HCEC 1CT (cell line): Measurements from ENCODE around the gene ST6GALNAC2.
A peak's percentile ranks its signal among the peaks of the same experiment; 100 is the strongest.
"Not testable (repeated sequence)": the region's sequence is repeated elsewhere in the genome, so short reads cannot be mapped to it uniquely, and the experiment has no call there.

Experiments used
- DNase-seq: peaks from one replicate; pipeline ENCODE4 v3.0.0-alpha.2; 2017

The ST6GALNAC2 gene

DNA sequence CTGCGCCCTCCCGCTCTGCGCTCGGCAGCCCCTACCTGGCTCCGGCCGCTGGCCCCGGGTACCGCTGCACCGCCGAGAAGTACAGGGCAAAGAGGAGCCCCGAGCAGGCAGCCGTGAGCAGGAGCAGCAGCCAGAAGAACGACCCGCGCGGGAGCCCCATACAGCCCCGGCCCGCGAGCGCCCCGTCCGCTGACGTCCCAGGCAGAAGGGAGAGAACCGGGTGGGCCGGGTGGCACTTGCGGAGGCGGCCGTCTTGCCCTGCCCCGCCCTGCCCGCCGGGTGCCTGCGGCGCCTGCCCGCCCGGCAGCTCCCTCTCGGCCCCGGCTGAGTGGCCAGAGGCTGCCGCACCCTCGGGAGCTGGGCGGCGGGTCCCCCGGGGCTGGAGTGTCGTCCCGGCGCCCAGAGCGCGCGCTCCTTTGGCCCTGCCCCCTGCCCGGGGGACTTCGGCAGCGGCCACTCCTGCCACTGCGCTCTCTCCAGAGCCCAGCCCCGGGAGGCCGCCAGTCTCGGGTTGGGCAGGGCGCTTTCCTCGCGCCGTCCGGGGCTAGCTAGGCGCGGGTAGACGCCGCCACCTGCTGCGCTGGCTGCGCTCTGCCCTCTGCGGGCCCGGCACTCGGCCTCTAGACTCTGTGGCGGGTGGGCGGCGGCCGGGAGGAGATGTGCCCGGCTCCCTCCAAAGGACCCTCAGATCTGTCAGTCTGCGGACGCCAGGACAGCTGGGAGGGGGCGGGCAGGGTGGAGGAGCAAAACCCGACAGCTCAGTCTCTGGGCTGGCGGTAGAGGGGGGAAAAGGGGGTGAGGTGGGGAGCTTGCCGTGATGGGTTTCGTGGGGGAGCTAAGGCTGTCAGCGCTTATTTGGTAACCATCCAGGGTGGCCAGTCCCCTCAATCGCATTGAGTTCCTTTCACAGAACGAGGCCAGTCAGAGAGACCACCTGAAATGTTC is at the start of gene ST6GALNAC2:
Gene ST6GALNAC2, minus strand, starts transcription at position 212 of the 945 bp plus-strand sequence. Its CDS starts 52 bp downstream, at position 160.
- peak; percentile 23 for DNase-seq

DNA sequence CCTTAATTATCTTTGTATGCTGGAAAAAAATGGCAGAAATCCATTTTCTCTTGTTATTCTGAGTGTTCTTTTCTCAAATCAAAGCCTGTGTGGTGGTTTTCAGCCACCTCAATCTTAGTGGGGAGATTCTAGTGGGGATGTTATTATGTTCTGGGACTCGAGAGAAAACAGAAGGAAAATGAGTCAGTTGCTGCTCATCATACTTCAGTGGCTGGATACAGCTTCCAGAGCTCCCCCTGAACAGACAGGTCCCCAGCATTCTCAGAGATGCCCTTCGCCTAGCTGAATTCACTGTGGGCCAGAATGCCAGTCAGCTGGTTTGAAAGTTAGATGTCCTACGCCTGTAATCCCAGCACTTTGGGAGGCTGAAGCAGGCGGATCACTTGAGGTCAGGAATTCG is 49.4 kb upstream of the ST6GALNAC2 start:
- peak; percentile 30 for DNase-seq

DNA sequence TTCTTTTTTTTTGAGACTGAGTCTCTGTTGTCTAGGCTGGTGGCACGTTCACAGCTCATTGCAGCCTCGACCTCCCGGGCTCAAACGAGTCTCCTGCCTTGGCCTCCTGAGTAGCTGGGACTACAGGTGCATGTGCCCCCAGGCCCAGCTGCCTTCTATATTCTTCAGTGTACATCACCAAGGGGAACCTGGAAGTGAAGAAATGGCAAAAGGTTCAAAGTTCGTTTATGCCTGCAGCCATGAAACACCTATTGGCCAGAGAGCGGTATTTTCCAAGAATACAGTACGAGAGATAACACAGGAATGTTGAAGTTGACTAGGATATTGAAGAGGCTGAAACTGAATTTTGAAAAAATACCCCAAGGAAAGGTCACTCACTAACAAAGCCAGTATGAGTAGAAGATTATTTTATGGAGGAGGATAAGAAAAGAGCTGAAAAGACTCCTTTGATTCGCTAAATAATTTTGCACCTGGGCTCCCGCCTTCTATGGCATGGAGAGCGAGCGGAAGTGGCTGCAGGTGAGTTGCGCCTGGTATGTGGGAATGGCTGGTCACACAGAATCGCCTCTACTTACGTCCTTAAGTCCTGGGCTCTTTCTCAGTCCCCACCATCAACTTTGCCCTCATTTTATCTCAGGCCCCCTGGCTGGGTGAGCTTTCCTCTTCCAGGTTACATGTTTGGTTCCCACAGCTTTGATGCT is 48.1 kb upstream of the ST6GALNAC2 start:
- DNase-seq: no peak

DNA sequence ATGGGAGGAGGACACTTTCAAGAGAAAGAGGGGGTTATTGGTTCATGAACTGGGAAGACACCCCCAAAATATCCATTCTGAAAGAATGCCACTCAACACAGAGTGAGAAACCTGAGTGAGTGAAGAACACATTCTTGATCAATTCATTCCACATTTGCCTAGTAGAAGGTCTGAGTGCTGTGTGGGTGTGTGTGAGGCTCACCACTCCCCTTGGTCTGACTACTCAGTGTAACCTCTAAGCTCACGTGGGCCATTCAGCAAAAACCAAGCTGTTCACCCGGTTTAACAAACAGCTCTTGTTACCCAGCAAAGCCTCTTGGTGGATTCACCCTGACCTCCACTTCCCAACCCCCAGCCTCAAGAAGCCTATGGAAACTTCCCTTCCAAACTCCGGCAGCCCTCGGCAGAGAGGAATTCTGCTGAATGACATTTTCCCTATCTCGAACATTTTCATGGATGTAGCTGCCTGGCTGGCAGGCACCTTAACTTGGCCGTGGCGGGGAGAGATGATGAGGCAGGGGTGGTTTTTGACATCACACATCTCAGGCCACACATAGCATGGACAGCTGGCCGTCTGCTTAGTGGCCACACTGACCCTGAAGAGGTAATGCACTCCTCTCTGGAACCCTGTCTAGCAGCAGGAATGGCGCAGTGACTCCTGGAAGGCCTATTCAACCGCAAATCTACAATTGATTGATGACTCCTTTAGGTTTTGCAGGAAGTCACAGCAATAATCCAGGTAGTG is 46.3 kb upstream of the ST6GALNAC2 start:
- no peak for DNase-seq

DNA sequence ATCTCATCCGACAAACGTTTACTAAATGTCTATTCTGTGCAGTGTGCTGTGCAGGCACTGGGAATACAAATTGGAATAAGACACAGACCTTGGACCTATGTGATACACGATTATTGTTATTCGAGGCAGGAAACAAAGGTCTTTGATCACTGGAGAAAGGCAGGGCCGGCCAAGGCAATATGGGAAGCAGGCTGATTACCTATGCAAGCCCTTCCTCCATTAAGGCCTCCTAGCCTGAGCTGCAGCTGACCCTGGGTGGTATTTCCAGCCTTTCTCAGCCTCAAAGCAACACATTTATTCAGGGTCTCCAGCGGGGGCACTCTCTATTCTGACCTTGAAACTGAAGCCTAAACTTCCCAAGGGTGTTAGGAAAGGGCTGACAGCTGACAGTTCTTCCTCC is 44.5 kb upstream of the ST6GALNAC2 start:
- no peak for DNase-seq

DNA sequence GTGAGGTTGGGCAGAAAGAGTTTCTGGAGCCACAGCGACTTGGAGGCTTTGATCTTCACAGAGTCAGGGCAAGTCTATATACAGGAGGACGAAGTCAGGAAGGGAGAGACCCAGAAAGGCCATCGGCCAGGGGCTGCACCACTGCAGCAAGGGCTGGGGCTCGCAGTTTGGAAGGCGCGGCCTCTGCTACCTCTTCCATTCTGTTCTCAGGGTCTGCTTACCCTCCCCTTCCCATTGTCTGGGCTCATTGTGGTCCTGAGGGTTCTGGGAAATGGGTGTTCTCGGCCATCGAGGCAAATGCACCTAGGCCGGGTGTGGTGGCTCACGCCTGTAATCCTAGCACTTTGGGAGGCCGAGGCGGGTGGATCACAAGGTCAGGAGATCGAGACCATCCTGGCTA is 41.9 kb upstream of the ST6GALNAC2 start:
- DNase-seq: no peak

DNA sequence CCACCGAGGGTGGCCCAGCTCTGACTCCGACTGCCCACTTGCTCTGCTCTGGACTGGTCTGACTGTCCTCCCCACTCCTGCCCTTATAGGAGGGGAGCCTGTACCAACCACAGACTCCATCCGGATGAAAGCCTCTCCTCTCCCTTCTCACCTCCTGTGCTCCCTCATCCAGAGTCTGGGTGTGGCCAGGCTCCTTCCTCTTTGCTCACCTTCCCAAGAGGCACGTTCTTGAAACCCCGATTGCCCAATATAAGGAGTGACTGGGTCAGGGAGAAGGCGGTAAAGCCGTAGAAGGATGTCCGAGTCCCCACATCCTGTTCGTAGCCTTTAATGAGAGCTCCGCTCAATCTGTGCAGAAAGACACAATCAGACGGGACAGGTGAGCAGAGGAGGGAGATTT is 40.8 kb upstream of the ST6GALNAC2 start:
- DNase-seq: no peak

DNA sequence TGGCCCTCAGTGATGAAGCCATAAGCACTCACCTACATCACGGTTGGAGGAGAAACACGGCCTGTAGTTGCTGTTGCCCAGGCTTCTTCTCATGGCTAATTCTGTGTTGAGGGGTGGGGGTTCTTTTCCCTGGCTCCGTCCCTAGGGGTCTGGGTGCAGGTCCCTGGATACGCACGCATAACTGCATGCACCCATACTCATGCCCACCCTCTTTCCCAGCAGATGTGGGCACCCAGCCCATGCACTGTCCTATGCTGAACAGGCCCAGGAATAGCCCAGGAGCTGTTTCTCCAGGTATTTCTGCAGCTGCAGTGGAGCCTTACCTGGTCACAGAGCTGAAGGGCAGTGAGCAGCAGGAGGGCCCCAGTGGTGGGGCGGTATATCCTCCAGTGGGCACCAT is 39.8 kb upstream of the ST6GALNAC2 start:
- no peak for DNase-seq

DNA sequence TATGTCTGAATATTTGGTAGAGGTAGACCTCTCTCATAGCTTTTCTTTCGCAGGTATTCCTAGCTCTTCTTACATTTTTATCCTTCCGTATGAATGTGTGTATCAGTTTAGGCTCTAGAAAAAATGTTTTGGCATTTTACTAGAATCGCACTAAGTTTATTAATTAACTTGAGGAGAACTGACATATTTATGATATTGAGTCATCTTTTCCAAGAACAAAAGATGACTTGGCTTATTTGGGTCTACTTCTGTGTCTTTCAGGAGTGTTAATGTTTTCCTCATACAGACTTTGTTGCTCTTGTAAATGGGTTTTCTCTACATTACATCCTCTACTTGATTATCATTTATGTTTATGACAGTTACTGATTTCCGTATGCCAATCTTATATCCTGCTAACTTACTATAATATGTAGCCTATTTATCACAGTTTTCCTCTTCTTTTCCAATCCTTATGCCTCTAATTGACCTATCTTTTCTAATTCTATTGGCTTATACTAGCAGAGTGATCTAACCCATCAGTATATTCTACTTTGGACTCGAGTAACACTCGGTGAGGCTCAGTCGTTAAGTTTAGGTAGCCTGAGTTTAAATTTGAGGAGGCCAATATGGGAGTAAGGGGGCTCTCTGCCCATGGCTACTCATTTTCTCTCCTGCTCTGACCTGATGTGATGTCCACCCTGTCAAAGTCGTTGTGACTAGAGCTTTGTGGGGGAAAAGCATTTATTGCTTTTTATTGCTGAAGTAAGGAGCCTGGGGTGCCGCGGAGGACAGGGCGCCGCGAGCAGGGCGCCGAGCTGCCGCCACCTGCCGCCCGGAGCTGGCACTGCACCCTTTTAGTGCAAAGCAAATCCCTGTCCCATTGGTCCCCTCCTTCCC is 37.8 kb upstream of the ST6GALNAC2 start:
- DNase-seq: peak; percentile 59

DNA sequence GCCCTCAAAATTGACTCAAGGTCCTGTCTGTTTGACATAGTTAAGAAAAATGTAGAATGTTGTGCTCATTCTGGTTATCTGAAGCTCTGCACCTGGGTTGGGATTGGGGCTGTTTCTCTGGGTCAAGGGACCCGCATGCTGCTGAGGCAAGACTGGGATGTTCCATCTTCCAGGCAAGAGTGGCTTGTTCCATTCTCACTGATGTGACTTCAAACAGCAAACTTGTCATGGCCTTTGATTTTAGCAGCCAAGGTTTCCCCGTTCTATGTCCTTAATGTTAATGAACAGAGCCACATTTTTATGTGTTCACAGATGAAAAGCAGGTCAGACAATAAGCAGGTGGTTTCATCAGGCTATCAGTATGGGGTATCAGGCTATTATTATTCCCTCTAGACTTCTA is 32.2 kb upstream of the ST6GALNAC2 start:
- no peak for DNase-seq

DNA sequence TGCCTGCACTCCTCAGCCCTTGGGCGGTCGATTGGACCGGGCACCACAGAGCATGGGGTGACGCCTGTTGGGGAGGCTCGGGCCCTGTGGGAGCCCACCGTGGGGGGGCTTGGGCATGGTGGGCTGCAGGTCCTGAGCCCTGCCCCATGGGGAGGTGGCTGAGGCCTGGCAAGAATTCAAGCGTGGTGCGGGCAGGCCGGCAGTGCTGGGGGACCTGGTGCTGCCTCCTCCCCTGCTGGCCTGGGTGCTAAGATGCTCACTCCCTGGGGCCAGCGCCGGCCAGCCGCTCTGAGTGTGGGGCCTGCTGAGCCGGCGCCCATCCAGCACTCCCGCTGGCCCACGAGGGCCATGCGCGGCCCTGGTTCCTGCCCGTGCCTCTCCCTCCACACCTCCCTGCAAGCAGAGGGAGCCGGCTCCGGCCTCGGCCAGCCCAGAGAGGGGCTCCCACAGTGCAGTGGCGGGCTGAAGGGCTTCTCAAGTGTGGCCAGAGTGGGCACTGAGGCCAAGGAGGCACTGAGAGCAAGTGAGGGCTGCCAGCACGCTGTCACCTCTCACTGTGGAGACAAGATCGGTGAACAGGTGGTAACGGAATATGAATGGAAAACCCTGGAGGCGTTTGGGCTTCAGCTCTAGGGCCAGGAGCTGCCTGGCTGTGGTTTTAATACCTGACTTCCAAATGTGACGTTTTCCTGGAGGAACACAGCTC is 29.4 kb upstream of the ST6GALNAC2 start:
- no peak for DNase-seq

DNA sequence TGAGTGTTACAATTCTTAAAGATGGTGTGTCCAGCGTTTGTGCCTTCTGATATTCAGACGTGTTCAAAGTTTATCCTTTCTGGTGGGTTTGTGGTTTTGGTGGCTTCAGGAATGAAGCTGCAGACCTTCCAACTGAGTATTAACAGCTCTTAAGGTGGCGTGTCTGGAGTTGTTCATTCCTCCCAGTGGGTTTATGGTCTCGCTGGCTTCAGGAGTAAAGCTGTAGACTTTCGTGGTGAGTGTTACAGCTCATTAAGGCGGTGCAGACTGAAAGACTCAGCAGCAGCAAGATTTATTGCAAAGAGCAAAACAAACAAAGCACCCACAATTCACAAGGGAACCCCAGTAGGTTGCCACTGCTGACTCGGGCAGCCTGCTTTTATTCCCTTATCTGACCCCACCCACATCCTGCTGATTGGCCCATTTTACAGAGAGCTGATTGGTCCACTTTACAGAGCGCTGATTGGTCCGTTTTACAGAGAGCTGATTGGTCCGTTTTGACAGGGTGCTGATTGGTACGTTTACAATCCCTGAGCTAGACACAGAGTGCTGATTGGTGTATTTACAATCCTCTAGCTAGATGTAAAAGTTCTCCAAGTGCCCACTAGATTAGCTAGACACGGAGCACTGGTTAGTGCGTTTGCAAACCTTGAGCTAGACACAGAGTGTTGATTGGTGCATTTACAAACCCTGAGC is 28.6 kb upstream of the ST6GALNAC2 start:
- DNase-seq: not testable (repeated sequence)

DNA sequence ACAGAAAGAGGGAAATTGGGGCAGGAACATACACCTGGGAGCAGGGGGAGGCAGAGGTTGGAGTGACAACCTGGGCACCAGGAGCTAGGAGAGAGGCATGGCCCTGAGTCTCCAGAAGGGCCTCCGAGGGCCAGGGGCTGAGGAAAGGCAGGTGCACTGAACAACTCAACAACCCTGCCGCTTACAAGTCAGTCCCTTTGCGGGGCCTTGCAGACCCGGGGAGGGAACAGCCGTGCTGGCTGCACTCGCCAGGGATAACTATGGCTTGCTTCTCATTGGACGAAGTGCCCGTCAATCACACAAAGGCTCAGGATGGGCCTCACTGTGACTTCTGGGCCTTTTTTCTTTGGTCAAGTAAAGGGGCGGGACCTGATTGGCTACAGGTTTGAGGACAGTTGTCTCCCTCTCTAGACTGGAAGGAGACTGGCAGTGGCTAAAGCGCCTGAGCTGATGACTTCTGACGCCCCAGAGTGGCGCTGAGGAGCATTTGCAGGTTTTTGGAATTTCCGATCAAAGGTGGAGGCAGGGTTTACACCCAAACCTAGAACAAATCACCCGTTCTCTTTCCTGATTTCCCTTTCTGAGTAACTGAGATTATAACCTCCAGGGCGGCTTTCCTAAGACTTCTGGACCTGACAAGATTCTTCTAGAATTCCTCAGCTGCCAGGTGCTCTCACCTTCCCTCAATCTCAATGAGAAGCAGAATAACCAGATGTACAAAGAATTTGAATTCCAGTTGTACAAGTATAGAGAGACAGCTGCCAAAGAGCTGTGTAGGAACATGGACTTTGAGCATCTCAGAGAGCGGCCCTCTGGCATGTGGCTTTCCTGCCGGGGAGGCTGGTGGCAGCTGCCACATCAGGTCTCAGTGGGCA is 27.6 kb upstream of the ST6GALNAC2 start:
- no peak for DNase-seq

DNA sequence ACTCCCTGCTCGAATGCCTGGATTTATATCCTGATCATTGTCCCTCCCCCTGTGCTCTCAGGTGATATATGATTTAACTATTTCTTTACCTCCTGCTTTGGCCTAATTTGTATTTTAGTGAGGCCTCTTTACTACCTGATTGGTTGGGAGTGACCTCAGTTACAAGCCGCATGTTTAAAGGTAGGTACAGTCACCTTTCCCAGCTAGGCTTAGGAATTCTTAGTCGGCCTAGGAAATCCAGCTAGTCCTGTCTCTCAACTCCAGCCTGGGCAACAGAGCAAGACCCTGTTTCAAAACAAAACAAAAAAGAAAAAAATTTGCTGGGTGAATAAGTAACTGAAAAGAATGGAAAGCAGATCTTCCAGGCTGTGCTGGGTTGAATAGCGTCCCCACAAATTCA is 26.8 kb upstream of the ST6GALNAC2 start:
- DNase-seq: no peak

DNA sequence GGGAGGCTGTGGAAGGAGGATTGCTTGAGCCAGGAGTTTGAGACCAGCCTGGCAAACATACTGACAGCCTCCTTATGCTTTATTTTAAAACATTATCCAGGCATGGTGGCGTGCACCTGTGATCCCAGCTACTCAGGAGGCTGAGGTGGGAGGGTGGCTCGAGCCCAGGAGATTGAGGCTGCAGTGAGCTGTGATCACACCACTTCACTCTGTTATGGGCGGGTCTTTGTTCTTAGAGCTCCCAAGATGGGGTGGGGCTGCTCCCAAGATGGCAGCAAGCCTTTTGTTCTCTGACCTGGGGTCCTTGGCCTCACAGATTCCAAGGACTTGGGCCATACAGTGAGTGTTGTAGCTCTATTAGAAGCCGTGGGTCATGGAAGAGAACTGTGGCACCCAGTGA is 26.1 kb upstream of the ST6GALNAC2 start:
- no peak for DNase-seq

DNA sequence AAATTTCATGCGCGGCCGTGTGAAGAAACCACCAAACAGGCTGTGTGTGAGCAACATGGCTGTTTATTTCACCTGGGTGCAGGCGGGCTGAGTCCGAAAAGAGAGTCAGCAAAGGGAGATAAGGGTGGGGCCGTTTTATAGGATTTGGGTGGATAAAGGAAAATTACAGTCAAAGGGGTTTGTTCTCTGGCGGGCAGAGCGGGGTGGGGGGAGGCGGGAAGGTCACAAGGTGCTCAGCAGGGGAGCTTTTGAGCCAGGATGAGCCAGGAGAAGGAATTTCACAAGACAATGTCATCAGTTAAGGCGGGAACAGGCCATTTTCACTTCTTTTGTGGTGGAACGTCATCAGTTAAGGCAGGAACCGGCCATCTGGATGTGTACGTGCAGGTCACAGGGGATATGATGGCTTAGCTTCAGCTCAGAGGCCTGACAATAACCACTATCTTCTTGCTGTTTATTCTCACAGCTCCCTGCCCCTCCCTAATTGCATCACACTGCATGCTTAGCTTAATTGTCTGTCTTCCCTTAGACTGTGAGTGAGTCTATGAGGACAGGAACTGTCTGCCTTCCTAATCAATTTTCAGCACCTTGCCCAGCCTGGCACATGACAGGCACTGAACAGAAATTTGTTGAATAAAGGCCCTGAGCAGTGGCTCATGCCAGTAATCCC is 25.6 kb upstream of the ST6GALNAC2 start:
- not testable (repeated sequence) for DNase-seq

DNA sequence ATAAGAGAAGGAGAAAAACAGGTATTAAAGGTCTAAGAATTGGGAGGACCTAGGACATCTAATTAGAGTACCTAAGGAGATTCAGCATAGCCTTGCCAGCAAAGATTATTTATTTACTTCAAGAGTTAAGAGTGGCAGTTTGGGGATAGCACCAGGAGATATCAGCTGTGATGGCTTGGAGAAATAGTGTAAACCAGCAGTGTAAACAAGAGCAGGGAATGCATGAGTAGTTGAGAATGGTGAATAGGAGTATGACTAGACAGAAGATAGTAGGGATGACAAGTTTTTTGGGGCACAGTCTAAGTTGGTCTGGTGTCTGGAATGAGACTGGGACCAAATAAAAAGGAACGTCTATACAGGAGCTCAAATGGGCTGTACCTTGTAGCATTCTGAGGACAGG is 21.0 kb upstream of the ST6GALNAC2 start:
- not testable (repeated sequence) for DNase-seq

DNA sequence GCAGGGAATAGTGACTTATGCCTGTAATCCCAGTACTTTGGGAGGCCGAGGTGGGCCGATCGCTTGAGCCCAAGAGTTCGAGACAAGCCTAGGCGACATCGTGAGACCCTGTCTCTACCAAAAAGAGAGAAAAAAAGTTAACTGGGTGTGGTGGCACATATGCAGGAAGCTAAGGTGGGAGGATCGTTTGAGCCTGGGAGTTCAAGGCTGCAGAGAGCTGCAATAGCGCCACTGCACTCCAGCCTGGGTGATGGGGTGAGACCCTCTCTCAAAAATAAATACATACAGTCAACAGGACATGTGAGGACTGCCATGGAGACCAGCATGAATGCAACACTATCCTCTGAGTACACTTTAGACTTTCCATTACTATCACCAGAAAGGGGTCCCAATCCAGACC is 15.4 kb upstream of the ST6GALNAC2 start:
- DNase-seq: no peak

DNA sequence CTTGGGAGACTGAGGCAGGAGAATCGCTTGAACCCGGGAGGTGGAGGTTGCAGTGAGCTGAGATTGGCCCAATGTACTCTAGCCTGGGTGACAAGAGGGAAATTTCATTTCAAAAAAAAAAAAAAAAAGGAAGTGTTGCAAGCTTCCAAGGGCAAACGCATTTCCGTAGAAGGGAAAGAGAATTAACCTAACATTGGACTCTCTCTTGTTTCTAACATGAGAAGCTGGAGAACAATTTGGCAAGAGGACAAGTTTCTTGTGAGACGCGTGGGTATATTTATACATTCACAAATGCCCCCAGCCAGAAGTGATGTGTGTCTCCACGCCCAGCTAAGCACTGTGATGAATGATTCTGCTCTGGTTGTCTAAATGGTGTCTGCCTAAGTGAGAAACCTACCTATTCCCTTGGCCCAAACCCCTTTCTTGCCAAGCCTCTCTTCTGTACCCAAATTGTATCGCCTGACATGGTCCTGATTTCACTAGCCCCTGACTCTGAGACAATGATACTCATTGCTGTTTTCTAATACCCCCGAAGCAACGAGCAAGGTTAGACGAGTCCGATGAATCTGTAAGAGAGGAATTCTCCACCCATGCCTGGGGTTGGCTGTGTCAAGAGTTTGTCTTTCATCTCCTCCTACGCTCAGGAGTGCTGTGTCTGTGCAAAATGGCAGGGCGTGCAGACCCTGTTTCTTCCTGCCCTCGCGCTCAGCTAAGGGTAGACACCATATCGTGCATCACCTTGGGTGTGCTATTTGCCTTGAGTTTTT is 14.2 kb upstream of the ST6GALNAC2 start:
- no peak for DNase-seq
